BLaER1 (cell line): Measurements from ENCODE around the gene EPS8L3.
"Not testable (repeated sequence)": the region's sequence is repeated elsewhere in the genome, so short reads cannot be mapped to it uniquely, and the experiment has no call there.

ENCODE experiments used
- H3K27ac ChIP-seq: shearing (Covaris generic); formaldehyde crosslinking; 2 replicates; pipeline ENCODE4 v1.8.1; 2022
- H3K27me3 ChIP-seq: shearing (Covaris generic); formaldehyde crosslinking; 2 replicates; pipeline ENCODE4 v1.8.1; 2022
- H3K36me3 ChIP-seq: shearing (Covaris generic); formaldehyde crosslinking; 2 replicates; pipeline ENCODE4 v1.8.1; 2022
- H3K4me1 ChIP-seq: shearing (Covaris generic); formaldehyde crosslinking; 2 replicates; pipeline ENCODE4 v1.8.1; 2022
- H3K4me2 ChIP-seq: shearing (Covaris generic); formaldehyde crosslinking; 2 replicates; pipeline ENCODE4 v1.8.1; 2022
- H3K4me3 ChIP-seq: shearing (Covaris generic); formaldehyde crosslinking; 2 replicates; pipeline ENCODE4 v1.8.1; 2022
- H3K9ac ChIP-seq: shearing (Covaris generic); formaldehyde crosslinking; 2 replicates; pipeline ENCODE4 v1.8.1; 2022
- H3K9me3 ChIP-seq: shearing (Covaris generic); formaldehyde crosslinking; 2 replicates; pipeline ENCODE4 v1.8.1; 2022
- H4K20me1 ChIP-seq: shearing (Covaris generic); formaldehyde crosslinking; 2 replicates; pipeline ENCODE4 v1.8.1; 2022
- Cebpa-rat ChIP-seq: shearing (Covaris generic); IDR thresholded peaks from 2 replicates; pipeline ENCODE4 v1.8.1; 2022

EPS8L3 gene

GRCh38 chr1:109772658-109773202 is 9.0 kb upstream of the EPS8L3 start:
- H3K4me2 ChIP-seq, result peak overlapping the region; percentile 37; the same call in 1 of the 2 replicates
- no peak for TF ChIP-seq Cebpa-rat
- H3K4me1 ChIP-seq, result peaks cover 37% of the 10 kb centered on the region
- no peaks in the 10 kb centered on the region for H4K20me1 ChIP-seq
- H3K36me3 ChIP-seq, result no peaks in the 10 kb centered on the region
- H3K4me3 ChIP-seq, result no peak overlapping the region
- H3K27me3 ChIP-seq, result no peaks in the 10 kb centered on the region
- no peaks in the 10 kb centered on the region for H3K9me3 ChIP-seq
- no peak overlapping the region for H3K9ac ChIP-seq
- H3K27ac ChIP-seq, result no peak overlapping the region

GRCh38 chr1:109771712-109772657 is 8.3 kb upstream of the EPS8L3 start:
- Histone ChIP-seq H3K4me3 (no peak overlapping the region), H3K27me3 (no peaks in the 10 kb centered on the region), H3K4me2 (peak overlapping the region; percentile 37), H3K27ac (no peak overlapping the region), H3K36me3 (no peaks in the 10 kb centered on the region), H4K20me1 (no peaks in the 10 kb centered on the region), H3K9me3 (no peaks in the 10 kb centered on the region), H3K9ac (no peak overlapping the region), H3K4me1 (peaks cover 37% of the 10 kb centered on the region)
- no peak for TF ChIP-seq Cebpa-rat

- Histone ChIP-seq H3K4me1 (peaks cover 37% of the 10 kb centered on the region), H3K9ac (no peak overlapping the region), H4K20me1 (no peaks in the 10 kb centered on the region), H3K4me3 (no peak overlapping the region), H3K27ac (no peak overlapping the region), H3K27me3 (no peaks in the 10 kb centered on the region), H3K4me2 (no peak overlapping the region), H3K36me3 (no peaks in the 10 kb centered on the region), H3K9me3 (no peaks in the 10 kb centered on the region)
- TF ChIP-seq Cebpa-rat, result no peak
These were observed 6.8 kb upstream of the EPS8L3 start for GRCh38 chr1:109770331-109771095.

GRCh38 chr1:109769330-109770078 is 5.8 kb upstream of the EPS8L3 start:
- no peak overlapping the region for H3K27ac ChIP-seq
- no peak for TF ChIP-seq Cebpa-rat
- H3K9me3 ChIP-seq, result no peaks in the 10 kb centered on the region
- no peaks in the 10 kb centered on the region for H4K20me1 ChIP-seq
- no peaks in the 10 kb centered on the region for H3K36me3 ChIP-seq
- no peak overlapping the region for H3K4me3 ChIP-seq
- no peak overlapping the region for H3K4me2 ChIP-seq
- H3K9ac ChIP-seq, result no peak overlapping the region
- H3K27me3 ChIP-seq, result no peaks in the 10 kb centered on the region
- peaks cover 37% of the 10 kb centered on the region for H3K4me1 ChIP-seq

DNA sequence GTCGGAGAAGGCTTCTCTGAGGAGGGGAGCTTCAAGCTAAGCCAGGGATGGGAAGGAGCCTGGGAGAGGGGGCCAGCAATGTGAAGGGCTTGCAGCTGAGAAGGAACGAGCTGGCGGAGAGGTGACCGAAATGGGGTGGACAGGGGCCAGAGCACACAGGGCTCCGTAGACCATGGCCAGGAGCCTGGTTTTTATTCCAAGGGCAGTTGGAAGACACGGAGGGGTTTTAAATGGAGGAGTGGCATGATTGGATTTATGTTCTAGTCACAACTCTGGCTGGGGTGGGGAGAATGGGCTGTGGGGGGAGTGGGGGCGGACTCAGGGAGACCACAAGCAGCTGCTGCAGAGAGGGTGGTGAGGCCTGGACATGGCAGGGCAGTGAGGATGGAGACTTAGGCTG is 5.1 kb upstream of the EPS8L3 start:
- Histone ChIP-seq H3K9me3 (no peaks in the 10 kb centered on the region), H4K20me1 (no peaks in the 10 kb centered on the region), H3K27me3 (no peaks in the 10 kb centered on the region), H3K27ac (no peak overlapping the region), H3K4me1 (peaks cover 31% of the 10 kb centered on the region), H3K36me3 (no peaks in the 10 kb centered on the region), H3K9ac (no peak overlapping the region), H3K4me3 (no peak overlapping the region), H3K4me2 (no peak overlapping the region)
- TF ChIP-seq Cebpa-rat, result no peak

GRCh38 chr1:109768335-109768650 is 4.6 kb upstream of the EPS8L3 start:
- Histone ChIP-seq H3K36me3 (no peaks in the 10 kb centered on the region), H3K27me3 (no peaks in the 10 kb centered on the region), H3K4me1 (peaks cover 28% of the 10 kb centered on the region), H3K9ac (no peak overlapping the region), H4K20me1 (no peaks in the 10 kb centered on the region), H3K4me2 (no peak overlapping the region), H3K27ac (no peak overlapping the region), H3K9me3 (no peaks in the 10 kb centered on the region), H3K4me3 (no peak overlapping the region)
- no peak for TF ChIP-seq Cebpa-rat

DNA sequence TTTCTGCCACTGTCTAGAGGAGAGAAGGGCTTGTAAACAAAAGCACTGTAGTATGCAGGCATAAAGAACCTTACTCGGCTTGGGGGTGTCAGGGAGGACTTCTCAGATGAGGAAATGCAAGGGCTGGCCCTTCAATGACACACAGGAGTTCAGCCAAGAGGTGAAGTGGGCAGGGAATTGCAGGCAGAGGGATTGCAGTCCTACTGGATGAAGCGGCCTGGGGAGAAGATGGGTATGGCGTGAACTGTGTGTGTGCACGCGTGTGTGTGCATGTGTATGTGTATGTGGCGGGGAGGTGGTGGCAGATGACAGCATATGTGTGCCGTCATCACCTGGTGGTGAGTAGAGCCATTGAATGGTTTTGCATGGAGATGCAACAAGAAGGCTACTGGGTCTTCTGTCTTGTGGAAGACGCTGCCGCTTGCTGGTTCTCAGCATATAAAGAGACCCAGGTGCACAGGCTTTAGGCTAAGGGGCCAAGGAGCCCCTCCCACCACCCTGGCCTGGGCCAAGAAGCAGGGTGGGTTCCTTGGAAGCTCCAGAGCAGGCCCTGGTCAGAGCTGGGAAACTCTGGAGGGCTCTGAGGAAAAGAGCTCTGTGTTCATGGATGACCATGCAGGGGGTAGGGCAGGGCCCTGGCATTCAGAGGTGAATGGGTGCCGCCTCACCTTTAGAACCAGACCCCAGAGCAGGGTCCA is 4.1 kb upstream of the EPS8L3 start:
- H4K20me1 ChIP-seq, result no peaks in the 10 kb centered on the region
- no peak overlapping the region for H3K27ac ChIP-seq
- H3K9me3 ChIP-seq, result no peaks in the 10 kb centered on the region
- no peaks in the 10 kb centered on the region for H3K27me3 ChIP-seq
- H3K4me2 ChIP-seq, result no peak overlapping the region
- H3K4me3 ChIP-seq, result no peak overlapping the region
- H3K36me3 ChIP-seq, result no peaks in the 10 kb centered on the region
- H3K4me1 ChIP-seq, result peaks cover 30% of the 10 kb centered on the region
- H3K9ac ChIP-seq, result no peak overlapping the region
- no peak for TF ChIP-seq Cebpa-rat

DNA sequence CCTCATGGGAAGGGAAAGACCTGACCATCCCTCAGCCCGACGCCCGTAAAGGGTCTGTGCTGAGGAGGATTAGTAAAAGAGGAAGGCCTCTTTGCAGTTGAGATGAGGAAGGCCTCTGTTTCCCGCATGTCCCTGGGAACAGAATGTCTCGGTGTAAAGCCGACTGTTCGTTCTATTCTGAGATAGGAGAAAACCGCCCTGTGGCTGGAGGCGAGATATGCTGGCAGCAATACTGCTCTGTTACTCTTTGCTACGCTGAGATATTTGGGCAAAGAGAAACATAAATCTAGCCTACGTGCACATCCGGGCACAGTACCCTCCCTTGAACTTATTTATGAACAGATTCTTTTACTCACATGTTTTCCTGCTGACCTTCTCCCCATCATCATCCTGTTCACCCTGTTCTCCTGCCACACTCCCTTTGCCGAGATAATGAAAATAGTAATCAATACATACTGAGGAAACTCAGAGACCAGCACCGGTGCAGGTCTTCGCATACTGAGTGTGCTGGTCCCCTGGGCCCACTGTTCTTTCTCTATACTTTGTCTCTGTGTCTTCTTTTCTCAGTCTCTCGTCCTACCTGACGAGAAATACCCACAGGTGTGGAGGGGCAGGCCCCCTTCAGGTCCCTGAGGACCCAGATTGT is 3.4 kb upstream of the EPS8L3 start:
- H3K9ac ChIP-seq, H3K27ac ChIP-seq, H3K9me3 ChIP-seq, H3K27me3 ChIP-seq, H3K36me3 ChIP-seq, H4K20me1 ChIP-seq, H3K4me2 ChIP-seq, H3K4me3 ChIP-seq: not testable (repeated sequence)
- H3K4me1 ChIP-seq, result peaks cover 23% of the 10 kb centered on the region
